Mononuclear cell (primary cell): Measurements from ENCODE around the gene IZUMO3. TPM values are rescaled to one million over a fixed set of nuclear protein-coding genes. Genes with fewer than 3 reads are reported as not detected.
"Not testable (repeated sequence)": the region's sequence is repeated elsewhere in the genome, so short reads cannot be mapped to it uniquely, and the experiment has no call there.

Experiments
- H3K27me3 ChIP-seq: 2 replicates; pipeline ENCODE4 v1.6.0; 2011; ENCODE audit warnings: low read length, control low read depth; ENCODE audit not compliant: insufficient read depth
- H3K4me1 ChIP-seq: 2 replicates; pipeline ENCODE4 v1.5.1; 2011; ENCODE audit warnings: mild to moderate bottlenecking, low read length, control low read depth; ENCODE audit not compliant: insufficient read depth
- H3K4me3 ChIP-seq: 2 replicates; pipeline ENCODE4 v1.5.1; 2011; ENCODE audit warnings: mild to moderate bottlenecking, low read length, moderate library complexity
- H3K9me3 ChIP-seq: 2 replicates; pipeline ENCODE4 v1.5.1; 2011; ENCODE audit warnings: low read depth, mild to moderate bottlenecking, control low read depth, low read length
- total RNA-seq: library from RNA; depleted of rRNA; stranded (reverse); fragments of >200 nt; gene quantifications from one replicate; pipeline ENCODE4 v1.2.3, GENCODE V29; 2012

Gene IZUMO3, protein sequence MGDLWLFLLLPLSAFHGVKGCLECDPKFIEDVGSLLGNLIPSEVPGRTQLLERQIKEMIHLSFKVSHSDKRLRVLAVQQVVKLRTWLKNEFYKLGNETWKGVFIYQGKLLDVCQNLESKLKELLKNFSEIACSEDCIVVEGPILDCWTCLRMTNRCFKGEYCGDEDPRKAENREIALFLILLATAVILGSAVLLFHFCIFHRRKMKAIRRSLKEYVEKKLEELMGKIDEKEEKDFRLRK
- total RNA-seq = not detected

DNA sequence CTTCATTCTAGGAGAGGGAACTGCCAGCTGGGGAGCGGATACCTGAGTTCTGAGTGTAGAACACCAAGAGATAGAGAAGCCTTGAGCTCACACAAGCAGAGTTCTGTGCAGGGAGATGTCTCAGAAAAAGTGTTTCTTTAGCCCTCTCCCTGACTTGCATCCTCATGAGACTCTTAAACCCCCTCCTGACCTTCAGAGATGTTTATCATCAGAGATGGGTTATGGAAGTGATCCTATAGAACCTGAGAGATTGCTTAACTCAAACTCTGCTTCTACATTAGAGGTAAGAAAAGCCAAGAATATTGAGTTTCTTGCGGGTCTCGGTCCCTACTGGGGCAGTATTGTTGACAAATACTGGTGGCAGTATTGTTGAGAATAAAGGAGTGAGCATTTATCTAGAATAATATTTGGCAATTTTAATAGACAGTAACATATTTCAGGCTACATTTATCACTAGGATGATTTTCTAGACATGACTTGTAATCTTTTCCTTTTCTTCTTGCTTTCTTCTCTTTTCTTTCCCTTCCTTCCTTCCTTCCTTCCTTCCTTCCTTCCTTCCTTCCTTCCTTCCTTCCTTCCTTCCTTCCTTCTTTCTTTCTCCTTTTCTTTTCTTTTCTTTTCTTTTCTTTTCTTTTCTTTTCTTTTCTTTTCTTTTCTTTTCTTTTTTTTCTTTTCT is at the start of gene IZUMO3:
Gene IZUMO3, minus strand, starts transcription at position 51 of the 676 bp plus-strand sequence. CDS start 248 bp downstream, outside the sequence.
- no peaks in the 10 kb centered on the region for H3K4me1 ChIP-seq
- H3K4me3 ChIP-seq = no peak within 1 kb of the TSS
- H3K9me3 ChIP-seq = peaks cover 10% of the 10 kb centered on the region
- no peaks in the 10 kb centered on the region for H3K27me3 ChIP-seq

DNA sequence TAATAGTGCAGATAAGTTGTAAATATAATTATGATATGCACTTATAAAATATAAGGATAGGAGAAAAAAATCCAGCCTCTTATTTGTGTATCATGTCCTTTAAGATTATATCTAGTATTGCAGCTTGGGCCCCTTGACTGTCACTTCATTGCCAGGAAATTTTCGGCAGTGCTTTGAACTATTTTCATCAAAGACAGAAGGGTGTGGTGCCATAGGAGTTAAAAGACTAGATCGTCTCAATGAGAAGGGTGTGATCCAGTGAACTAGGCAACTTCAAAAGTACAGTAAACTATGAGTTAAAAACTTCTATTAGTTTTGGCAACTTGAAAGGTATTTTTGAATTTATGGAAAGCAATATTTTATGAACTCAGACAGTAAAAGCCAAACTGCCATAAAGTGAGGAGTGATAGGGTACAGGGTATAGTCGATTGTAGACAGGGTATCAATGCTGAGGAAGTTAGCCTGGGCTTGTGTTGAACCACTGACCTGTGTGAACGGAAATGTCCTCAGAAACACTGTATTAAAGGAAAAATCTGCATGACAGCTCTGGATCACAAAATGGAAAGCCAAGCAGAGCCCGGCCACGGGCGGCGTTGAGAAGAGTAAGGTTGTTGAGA is 48.6 kb upstream of the IZUMO3 start:
- no peak overlapping the region for H3K4me3 ChIP-seq
- no peaks in the 10 kb centered on the region for H3K9me3 ChIP-seq
- no peaks in the 10 kb centered on the region for H3K4me1 ChIP-seq
- H3K27me3 ChIP-seq = no peaks in the 10 kb centered on the region

DNA sequence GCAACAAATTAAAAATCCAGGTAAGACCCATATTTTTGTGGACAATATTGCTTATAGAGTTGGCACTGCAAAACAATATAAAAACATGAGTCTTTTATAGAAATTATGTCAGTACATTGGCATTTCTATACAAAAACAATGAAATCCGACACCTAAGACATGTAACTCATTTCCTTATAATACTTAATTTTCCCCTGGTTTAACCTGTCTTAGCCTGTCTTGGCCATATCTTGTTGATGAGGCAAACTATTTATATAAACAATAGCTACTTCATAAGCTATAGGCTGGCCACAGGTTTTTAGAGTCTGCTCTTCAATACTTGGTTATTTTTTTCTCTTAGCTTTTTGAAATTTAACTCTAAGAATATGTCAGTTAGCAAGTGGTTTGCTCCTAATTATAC is 44.7 kb upstream of the IZUMO3 start:
- Histone ChIP-seq H3K27me3 (no peaks in the 10 kb centered on the region), H3K9me3 (no peaks in the 10 kb centered on the region), H3K4me1 (no peaks in the 10 kb centered on the region), H3K4me3 (no peak overlapping the region)

DNA sequence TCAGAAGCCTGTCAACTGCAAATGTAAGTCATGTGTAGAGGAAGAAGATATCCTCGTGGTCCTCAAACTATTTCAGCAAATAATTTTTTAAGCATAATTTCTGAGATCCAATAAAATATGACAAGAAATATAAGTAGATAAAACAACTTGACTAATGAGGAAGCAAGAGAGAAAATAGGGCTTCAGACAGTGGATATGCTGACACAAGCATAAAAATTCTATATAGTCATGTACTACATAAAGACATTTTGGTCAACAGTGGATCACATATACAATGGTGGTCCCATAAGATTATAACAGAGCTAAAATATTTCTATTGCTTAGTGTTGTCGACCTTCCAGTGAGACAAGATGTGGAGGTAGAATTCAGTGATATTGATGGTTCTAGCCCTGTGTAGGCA is 42.2 kb upstream of the IZUMO3 start:
- no peak overlapping the region for H3K4me3 ChIP-seq
- no peaks in the 10 kb centered on the region for H3K27me3 ChIP-seq
- no peaks in the 10 kb centered on the region for H3K9me3 ChIP-seq
- H3K4me1 ChIP-seq = no peaks in the 10 kb centered on the region

DNA sequence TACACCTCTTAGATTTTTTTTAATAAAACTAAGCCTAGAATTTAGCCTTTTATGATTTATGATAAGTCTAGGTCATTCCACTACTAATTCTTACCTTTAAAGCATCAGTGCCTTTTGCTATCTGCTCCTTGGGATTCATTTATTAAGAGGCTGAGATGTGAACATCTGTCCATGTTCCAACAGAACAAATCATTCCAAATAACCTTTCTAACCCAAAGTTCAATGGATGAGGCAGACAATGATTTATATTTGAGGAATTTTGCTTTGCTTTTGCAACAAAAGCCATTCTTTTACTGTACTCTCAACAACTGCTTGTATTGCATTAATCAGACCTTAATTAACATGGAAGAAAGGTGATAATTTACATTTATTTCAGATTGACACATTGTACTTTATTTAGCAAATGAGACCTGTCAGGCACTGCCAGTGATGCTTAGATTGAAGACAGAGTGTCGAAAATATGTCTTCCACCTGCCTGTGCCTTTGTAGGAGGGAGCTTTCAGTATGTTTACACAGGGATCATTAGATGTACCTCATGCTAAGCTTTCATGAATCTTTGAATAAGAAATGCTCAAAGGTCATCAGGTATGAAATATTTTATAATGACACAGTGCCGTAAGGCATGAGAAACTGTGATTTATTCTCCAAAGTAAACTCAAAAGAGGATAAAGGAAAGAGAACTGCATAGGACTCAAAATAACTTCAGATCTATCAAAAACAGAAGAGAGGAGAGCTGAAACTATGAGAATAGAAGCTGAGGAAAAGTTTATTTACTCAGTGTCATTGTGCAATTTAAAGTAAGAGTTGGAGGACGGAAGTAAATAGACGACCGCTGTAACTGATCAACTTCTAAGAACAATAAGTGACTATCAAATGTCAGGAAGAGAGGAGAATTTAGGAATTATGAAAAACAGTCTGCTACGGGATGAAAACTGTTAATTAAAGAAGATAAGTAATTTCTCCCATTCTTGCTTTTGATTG is 36.7 kb upstream of the IZUMO3 start:
- no peak overlapping the region for H3K4me3 ChIP-seq

DNA sequence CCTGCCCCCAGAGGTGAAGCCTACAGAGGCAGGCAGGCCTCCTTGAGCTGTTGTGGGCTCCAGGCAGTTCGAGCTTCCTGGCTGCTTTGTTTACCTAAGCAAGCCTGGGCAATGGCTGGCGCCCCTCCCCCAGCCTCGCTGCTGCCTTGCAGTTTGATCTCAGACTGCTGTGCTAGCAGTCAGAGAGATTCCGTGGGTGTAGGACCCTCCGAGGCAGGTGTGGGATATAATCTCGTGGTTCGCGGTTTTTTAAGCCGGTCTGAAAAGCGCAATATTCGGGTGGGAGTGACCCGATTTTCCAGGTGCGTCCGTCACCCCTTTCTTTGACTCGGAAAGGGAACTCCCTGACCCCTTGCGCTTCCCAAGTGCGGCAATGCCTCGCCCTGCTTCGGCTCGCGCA is 34.3 kb upstream of the IZUMO3 start:
- not testable (repeated sequence) for H3K4me1 ChIP-seq, H3K9me3 ChIP-seq, H3K27me3 ChIP-seq, H3K4me3 ChIP-seq

More for the DNA sequence above, 36.7 kb upstream of the IZUMO3 start:
- Histone ChIP-seq H3K27me3 (no peaks in the 10 kb centered on the region), H3K4me1 (no peaks in the 10 kb centered on the region), H3K9me3 (no peaks in the 10 kb centered on the region)

DNA sequence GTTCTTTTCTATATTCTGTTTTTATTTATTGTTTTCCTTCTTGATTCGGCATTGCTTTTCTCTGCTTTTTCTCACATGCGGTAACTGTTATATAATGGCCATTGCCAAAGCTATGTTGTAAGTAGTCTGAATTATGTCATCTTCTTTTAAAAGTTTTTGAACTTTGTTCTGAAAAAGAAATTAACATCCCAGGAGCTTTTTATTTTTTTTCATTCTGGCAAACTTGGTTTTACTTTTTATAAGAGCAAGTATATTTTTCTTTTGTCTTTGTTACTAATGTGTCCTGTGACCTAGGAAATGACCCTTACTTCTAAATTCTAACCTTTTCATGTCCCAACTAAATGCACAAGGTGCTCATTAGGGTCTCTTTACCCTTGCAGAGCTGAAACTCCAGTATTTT is 26.7 kb upstream of the IZUMO3 start:
- H3K9me3 ChIP-seq = peaks cover 9% of the 10 kb centered on the region
- no peaks in the 10 kb centered on the region for H3K27me3 ChIP-seq
- H3K4me3 ChIP-seq = no peak overlapping the region
- H3K4me1 ChIP-seq = no peaks in the 10 kb centered on the region

DNA sequence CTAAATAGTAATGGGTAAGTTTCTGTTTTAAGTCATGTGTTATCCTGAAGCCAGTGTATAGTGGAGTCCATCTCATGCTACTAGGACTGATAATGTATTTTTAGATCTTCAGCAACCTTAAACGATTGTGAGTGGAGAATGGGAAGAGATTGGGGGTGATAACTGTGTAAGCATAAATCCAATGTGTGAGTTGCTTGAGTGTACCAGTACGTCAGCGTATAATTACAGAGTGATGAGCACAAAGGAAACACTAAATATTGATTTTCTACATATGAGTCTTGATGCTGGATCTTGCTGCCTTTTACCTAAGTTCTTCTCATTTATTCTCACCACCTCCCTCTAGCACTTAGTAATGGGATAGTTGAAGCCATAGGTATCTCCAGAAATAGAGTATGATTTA is 16.3 kb upstream of the IZUMO3 start:
- Histone ChIP-seq H3K9me3 (peaks cover 7% of the 10 kb centered on the region), H3K4me1 (no peaks in the 10 kb centered on the region), H3K4me3 (no peak overlapping the region), H3K27me3 (no peaks in the 10 kb centered on the region)

DNA sequence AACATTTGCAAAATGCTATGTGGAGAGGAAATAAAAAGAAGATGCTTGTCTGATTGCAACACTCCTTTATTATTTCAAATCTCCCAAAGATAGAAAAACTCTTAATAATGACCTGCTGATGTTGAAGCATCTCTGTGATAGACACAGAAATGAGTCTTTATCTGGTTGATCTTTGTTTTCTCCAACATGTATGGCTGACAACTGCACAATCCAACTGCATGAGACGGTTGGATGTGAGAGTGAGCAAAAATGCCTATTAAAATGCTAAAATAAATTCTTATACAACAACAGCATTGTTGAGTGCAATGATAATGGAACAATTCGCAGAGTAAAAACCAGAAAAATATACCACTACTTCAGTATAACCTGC is 7.5 kb upstream of the IZUMO3 start:
- H3K9me3 ChIP-seq = peaks cover 7% of the 10 kb centered on the region
- H3K27me3 ChIP-seq = no peaks in the 10 kb centered on the region
- no peak overlapping the region for H3K4me3 ChIP-seq
- no peaks in the 10 kb centered on the region for H3K4me1 ChIP-seq

DNA sequence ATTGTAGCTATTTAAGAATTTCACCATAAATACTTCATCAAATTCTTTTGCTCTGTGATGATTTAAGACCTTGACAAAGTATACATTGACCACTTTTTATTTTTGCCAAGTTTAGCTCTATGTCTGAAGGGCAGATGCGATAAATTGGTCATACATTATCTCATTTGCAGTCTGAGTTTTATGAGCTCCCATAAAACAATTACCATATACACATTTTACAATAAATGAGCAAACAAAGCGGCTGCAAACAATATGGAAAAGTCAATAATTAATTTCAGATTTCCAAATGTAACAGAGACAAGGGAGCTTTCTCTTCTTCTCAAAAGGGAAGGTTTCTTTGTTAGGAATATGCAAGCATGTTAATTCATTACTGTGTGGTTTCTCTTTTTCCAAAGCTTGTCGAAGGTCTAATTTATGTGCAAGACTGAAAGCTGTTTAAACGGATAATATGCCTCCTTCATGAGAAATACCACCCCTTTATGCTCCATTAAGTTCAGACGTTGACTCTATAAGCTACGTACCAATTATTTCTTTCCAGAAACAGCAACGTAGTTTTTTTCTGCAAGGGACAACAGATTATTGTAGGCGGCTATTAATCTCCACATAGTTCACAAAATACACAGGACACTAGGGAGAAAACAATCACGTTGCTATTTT is 7.0 kb upstream of the IZUMO3 start:
- no peaks in the 10 kb centered on the region for H3K27me3 ChIP-seq
- peaks cover 10% of the 10 kb centered on the region for H3K9me3 ChIP-seq
- H3K4me1 ChIP-seq = no peaks in the 10 kb centered on the region
- H3K4me3 ChIP-seq = no peak overlapping the region

DNA sequence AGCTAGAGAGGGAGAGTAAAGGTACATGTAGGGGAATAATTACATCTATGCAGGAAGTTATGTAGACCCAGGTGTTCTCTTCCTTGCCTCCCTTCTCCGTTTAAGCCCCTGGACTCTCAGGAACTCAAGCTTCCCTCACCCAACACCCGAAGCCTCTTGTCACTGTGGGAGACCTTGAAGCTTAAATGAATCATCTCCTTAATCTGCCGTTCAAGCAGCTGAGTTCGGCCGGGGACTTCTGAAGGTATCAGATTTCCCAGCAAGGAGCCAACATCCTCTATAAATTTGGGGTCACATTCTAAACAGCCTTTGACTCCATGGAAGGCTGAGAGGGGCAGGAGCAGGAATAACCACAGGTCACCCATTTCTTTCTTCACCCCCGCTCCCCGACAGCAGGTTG is 412 bp downstream of the IZUMO3 start:
- H3K9me3 ChIP-seq = peaks cover 10% of the 10 kb centered on the region
- H3K27me3 ChIP-seq = no peaks in the 10 kb centered on the region
- no peak overlapping the region for H3K4me3 ChIP-seq
- no peaks in the 10 kb centered on the region for H3K4me1 ChIP-seq

DNA sequence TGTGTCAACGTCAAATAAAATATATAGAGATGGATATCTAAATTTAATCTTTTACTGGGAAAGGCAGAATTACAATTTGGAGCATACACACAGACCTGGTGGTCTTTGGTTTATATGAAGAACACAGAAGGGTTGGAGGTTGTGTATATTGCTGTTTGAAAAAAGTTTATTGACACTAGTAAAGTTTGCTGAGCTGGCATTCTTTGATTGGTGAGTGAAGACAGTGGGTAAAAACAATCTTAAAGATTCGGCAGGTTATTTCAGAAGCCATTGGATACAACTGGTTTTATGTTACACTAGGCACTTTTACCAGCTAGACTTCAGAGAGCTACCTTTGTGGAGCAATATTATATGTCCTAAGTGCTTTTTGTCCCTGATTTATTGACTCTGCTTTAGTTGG is 27.2 kb downstream of the IZUMO3 start:
- no peaks in the 10 kb centered on the region for H3K27me3 ChIP-seq

DNA sequence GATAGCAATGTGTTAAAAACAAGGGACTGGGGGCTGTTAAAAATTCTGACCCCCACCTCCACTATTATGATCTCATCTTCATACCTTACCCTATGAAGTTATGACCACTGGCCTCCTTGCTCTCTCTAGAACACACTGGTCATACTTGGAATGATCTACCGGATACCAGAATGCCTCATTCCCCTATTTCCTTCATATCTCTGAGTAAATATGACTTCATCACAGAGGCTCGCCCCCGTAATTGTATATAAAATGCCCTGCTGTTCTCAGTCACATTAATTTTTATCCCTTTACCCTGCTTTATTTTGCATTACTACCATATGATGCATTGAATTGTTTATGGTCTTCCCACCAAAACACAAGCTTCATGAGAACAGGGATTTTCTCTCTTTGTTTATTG is 29.2 kb downstream of the IZUMO3 start:
- Histone ChIP-seq H3K9me3 (peaks cover 4% of the 10 kb centered on the region), H3K4me1 (no peaks in the 10 kb centered on the region), H3K4me3 (no peak overlapping the region), H3K27me3 (no peaks in the 10 kb centered on the region)

More for the DNA sequence above, 27.2 kb downstream of the IZUMO3 start:
- Histone ChIP-seq H3K9me3 (peaks cover 4% of the 10 kb centered on the region), H3K4me3 (no peak overlapping the region), H3K4me1 (no peaks in the 10 kb centered on the region)

DNA sequence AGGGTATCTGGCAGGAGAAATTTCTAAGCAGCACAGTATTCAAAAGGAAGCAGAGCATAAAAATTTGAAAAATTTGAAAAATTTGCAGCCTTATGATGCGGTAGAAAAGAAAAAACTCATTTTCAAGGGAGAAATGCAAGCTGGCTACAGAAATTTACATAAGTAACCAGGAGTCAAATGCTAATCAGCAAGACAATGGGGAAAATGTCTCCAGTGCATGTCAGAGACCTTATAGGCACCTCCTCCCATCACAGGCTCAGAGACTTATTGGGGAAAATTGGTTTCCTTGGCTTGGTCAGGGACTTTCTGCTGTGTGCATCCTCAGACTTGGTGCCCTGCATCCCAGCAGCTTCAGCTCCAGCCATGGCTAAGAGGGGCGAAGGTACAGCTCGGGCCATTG is 35.8 kb downstream of the IZUMO3 start:
- H3K4me1 ChIP-seq = no peaks in the 10 kb centered on the region
- H3K4me3 ChIP-seq = no peak overlapping the region
- no peaks in the 10 kb centered on the region for H3K9me3 ChIP-seq
- H3K27me3 ChIP-seq = no peaks in the 10 kb centered on the region
